ENCODE data around the gene SHROOM2. TPM values are rescaled to one million over a fixed set of nuclear protein-coding genes. Genes with fewer than 3 reads are reported as not detected.

The SHROOM2 gene
- total RNA-seq, 1 experiment from 2014 or later = not detected

GRCh38 chrX:9997524-9997923 is 211.3 kb downstream of the SHROOM2 start:
- DNase-seq (ENCODE audit: low spot score) = no peak

Small RNA genes within 50 kb of the gene (small RNA-seq; reads per million reads assigned to genes)
- gene RF00019 = not detected

Other genes starting within 250 kb of the SHROOM2 start
- gene GPR143, start 20.6 kb upstream of the SHROOM2 start, total RNA-seq (2014; rRNA removed; shearing (Covaris generic)) = not detected in 2 replicates
- gene CLDN34, start 180.9 kb downstream of the SHROOM2 start, total RNA-seq (2014; rRNA removed; shearing (Covaris generic)) = not detected in 2 replicates